HEK293 (cell line): Measurements from ENCODE around the gene TIMM44.

Experiments
- CTCF ChIA-PET: fragments of 350-600 bp; formaldehyde crosslinking; extraction: SDS; loops from one replicate; lab custom pipeline; 2021; ENCODE audit warnings: antibody characterized with exemption; lab: Yijun Ruan, JAX
- POLR2A ChIA-PET: fragments of 300-600 bp; formaldehyde crosslinking; extraction: SDS; loops from one replicate; lab custom pipeline; 2020; ENCODE audit warnings: antibody characterized with exemption, inconsistent platforms; lab: Yijun Ruan, JAX
- H3K27ac ChIP-seq: fragments of 200-500 bp; sonication (Bioruptor generic); 2 replicates; pipeline ENCODE4 v1.5.1; 2014; ENCODE audit warnings: low read depth, low read length, control low read depth, inconsistent platforms; ENCODE audit errors: extremely low read depth
- H3K36me3 ChIP-seq, 2 experiments: fragments of 200-500 bp in 1 of 2; sonication (Bioruptor generic) in 1 of 2; 1 replicate in 1 of 2; 2 replicates in 1 of 2; pipeline ENCODE4 v1.5.1; 2014 to 2017; ENCODE audit warnings: inconsistent platforms in 2 of 2, low read length in 2 of 2; ENCODE audit not compliant: control insufficient read depth in 2 of 2, insufficient read depth in 1 of 2
- H3K4me1 ChIP-seq: fragments of 200-500 bp; sonication (Bioruptor generic); 2 replicates; pipeline ENCODE4 v1.5.1; 2014; ENCODE audit warnings: mild to moderate bottlenecking, low read length, inconsistent platforms; ENCODE audit not compliant: control insufficient read depth, insufficient read depth
- H3K4me3 ChIP-seq: 2 replicates; pipeline ENCODE4 v1.5.1; 2011; ENCODE audit warnings: low read depth, mild to moderate bottlenecking, control low read depth, low read length, moderate library complexity
- H3K9me3 ChIP-seq: fragments of 200-500 bp; sonication (Bioruptor generic); 2 replicates; pipeline ENCODE4 v1.5.1; 2014; ENCODE audit warnings: low read depth, low read length, inconsistent platforms; ENCODE audit not compliant: control insufficient read depth, insufficient read depth
- EGR2 ChIP-seq: fragments of 450-650 bp; formaldehyde crosslinking; IDR thresholded peaks from 2 replicates; pipeline ENCODE4 v1.5.1; 2016; ENCODE audit warnings: low read depth, missing biosample characterization, missing genetic modification characterization
- PRDM1 ChIP-seq: fragments of 450-650 bp; formaldehyde crosslinking; IDR thresholded peaks from 2 replicates; pipeline ENCODE4; 2016; ENCODE audit warnings: missing biosample characterization, missing genetic modification characterization
- TCF7L2 ChIP-seq: IDR thresholded peaks from 2 replicates; pipeline ENCODE4 v1.6.1; 2011; ENCODE audit warnings: low read depth, mild to moderate bottlenecking, inconsistent platforms, low read length, moderate library complexity, borderline replicate concordance
- ZBTB48 ChIP-seq: fragments of 450-650 bp; formaldehyde crosslinking; IDR thresholded peaks from 2 replicates; pipeline ENCODE4 v1.5.1; 2016; ENCODE audit warnings: missing biosample characterization, missing genetic modification characterization
- ZIC2 ChIP-seq: fragments of 450-650 bp; formaldehyde crosslinking; IDR thresholded peaks from 2 replicates; pipeline ENCODE4 v1.5.1; 2016; ENCODE audit warnings: missing biosample characterization, missing genetic modification characterization
- ZNF16 ChIP-seq: fragments of 450-650 bp; formaldehyde crosslinking; IDR thresholded peaks from 2 replicates; pipeline ENCODE4 v1.5.1; 2016; ENCODE audit warnings: low read depth, missing biosample characterization, missing genetic modification characterization
- ZNF169 ChIP-seq: fragments of 450-650 bp; formaldehyde crosslinking; IDR thresholded peaks from 2 replicates; pipeline ENCODE4 v1.5.1; 2016; ENCODE audit warnings: missing biosample characterization, missing genetic modification characterization
- ZNF174 ChIP-seq: fragments of 450-650 bp; formaldehyde crosslinking; IDR thresholded peaks from 2 replicates; pipeline ENCODE4 v1.5.0; 2017; ENCODE audit warnings: missing biosample characterization, mild to moderate bottlenecking, missing genetic modification characterization
- ZNF184 ChIP-seq: fragments of 450-650 bp; IDR thresholded peaks from 2 replicates; pipeline ENCODE4 v1.5.1; 2018; ENCODE audit warnings: missing biosample characterization, mild to moderate bottlenecking, missing genetic modification characterization
- ZNF274 ChIP-seq, 2 experiments: fragments of 200-500 bp in 1 of 2; fragments of 450-650 bp in 1 of 2; sonication (Bioruptor generic) in 1 of 2; formaldehyde crosslinking in 1 of 2; IDR thresholded peaks; 2 replicates each; pipeline versions ENCODE4 v1.5.1 to v1.6.1; 2014 to 2016; ENCODE audit warnings: borderline replicate concordance in 1 of 2, inconsistent platforms in 1 of 2, low read length in 1 of 2, missing biosample characterization in 1 of 2, missing genetic modification characterization in 1 of 2
- ZNF292 ChIP-seq: fragments of 450-650 bp; formaldehyde crosslinking; IDR thresholded peaks from 2 replicates; pipeline ENCODE4 v1.5.1; 2016; ENCODE audit warnings: low read depth, missing biosample characterization, missing genetic modification characterization, borderline replicate concordance
- ZNF473 ChIP-seq: fragments of 450-650 bp; formaldehyde crosslinking; IDR thresholded peaks from 2 replicates; pipeline ENCODE4 v1.5.1; 2017; ENCODE audit warnings: missing biosample characterization, missing genetic modification characterization
- ZNF501 ChIP-seq: fragments of 450-650 bp; formaldehyde crosslinking; IDR thresholded peaks from 2 replicates; pipeline ENCODE4 v1.5.1; 2016; ENCODE audit warnings: missing biosample characterization, missing genetic modification characterization
- ZNF510 ChIP-seq: fragments of 450-650 bp; formaldehyde crosslinking; IDR thresholded peaks from 2 replicates; pipeline ENCODE4 v1.5.1; 2018; ENCODE audit warnings: mild to moderate bottlenecking, missing genetic modification characterization, missing biosample characterization; ENCODE audit not compliant: insufficient replicate concordance
- ZNF529 ChIP-seq: fragments of 450-650 bp; formaldehyde crosslinking; IDR thresholded peaks from 2 replicates; pipeline ENCODE4 v1.5.1; 2017; ENCODE audit warnings: missing genetic modification characterization, missing biosample characterization; ENCODE audit not compliant: insufficient replicate concordance
- ZNF600 ChIP-seq: fragments of 450-650 bp; formaldehyde crosslinking; IDR thresholded peaks from 2 replicates; pipeline ENCODE4 v1.5.1; 2016; ENCODE audit warnings: missing biosample characterization, missing genetic modification characterization
- TF ChIP-seq, protein P1 (sequence below): fragments of 450-650 bp; formaldehyde crosslinking; IDR thresholded peaks from 2 replicates; pipeline ENCODE4 v1.5.1; 2016; ENCODE audit warnings: missing biosample characterization, missing genetic modification characterization
- TF ChIP-seq, protein P2 (sequence below): fragments of 450-650 bp; formaldehyde crosslinking; IDR thresholded peaks from 2 replicates; pipeline ENCODE4 v1.5.1; 2016; ENCODE audit warnings: missing biosample characterization, missing genetic modification characterization, borderline replicate concordance
- TF ChIP-seq, protein P3 (sequence below): fragments of 450-650 bp; formaldehyde crosslinking; IDR thresholded peaks from 2 replicates; pipeline ENCODE4 v1.5.1; 2016; ENCODE audit warnings: missing biosample characterization, missing genetic modification characterization

The TIMM44 gene

DNA sequence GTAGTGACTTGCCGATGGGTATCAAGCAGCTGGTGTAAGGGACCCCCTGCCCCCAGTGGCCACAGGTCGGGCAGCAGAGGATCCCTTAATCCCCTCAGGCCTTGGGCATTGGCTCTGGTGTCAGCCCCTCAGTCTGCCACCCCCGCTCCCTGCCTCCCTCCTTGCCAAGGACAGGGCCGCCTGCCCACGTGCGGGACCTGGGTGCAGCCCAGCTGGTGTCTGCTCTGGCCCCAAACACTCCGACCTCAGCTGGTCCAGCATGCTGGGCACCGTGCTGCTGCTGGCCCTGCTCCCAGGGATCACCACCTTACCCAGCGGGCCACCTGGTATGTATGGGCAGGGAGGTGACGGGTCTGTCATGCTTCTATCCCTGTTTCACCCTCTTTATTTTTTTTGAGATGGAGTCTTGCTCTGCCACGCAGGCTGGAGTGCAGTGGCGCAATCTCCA, 28.8 kb downstream of the TIMM44 start, which contains the start of gene TGFBR3L:
Gene TGFBR3L, plus strand, starts transcription at position 233 of the 448 bp plus-strand sequence.
- ChIA-PET CTCF (interaction anchor here (0.7 kb wide), 2 partner anchors 62 to 163 kb away, joined by 3 read pairs; no protein-coding TSS in a partner anchor), POLR2A (interaction anchor here (0.5 to 1.8 kb wide), 3 partner anchors 11 to 24 kb away, joined by 3 to 12 read pairs (median 3); partner anchors contain the start of gene MAP2K7)
- Histone ChIP-seq H3K4me3 (no peak within 1 kb of the TSS), H3K36me3 (peaks cover 0 to 27% of the 10 kb centered on the region in 2 experiments; a peak in 2 of 3 replicates), H3K4me1 (no peaks in the 10 kb centered on the region; the same call in 1 of the 2 replicates)
- TF ChIP-seq ZNF600 (peak; percentile 97), ZBTB48 (peak; percentile 85), ZNF16 (no peak), ZIC2 (tag by site-specific recombination) (peak; percentile 14; the same call in 1 of the 2 replicates)
- TF ChIP-seq, protein P1, sequence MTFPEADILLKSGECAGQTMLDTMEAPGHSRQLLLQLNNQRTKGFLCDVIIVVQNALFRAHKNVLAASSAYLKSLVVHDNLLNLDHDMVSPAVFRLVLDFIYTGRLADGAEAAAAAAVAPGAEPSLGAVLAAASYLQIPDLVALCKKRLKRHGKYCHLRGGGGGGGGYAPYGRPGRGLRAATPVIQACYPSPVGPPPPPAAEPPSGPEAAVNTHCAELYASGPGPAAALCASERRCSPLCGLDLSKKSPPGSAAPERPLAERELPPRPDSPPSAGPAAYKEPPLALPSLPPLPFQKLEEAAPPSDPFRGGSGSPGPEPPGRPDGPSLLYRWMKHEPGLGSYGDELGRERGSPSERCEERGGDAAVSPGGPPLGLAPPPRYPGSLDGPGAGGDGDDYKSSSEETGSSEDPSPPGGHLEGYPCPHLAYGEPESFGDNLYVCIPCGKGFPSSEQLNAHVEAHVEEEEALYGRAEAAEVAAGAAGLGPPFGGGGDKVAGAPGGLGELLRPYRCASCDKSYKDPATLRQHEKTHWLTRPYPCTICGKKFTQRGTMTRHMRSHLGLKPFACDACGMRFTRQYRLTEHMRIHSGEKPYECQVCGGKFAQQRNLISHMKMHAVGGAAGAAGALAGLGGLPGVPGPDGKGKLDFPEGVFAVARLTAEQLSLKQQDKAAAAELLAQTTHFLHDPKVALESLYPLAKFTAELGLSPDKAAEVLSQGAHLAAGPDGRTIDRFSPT = peak; percentile 82
- TF ChIP-seq, all 188 proteins: peak for 4
- no peaks in the 10 kb centered on the region for H3K9me3 ChIP-seq
- no peak within 1 kb of the TSS for H3K27ac ChIP-seq

DNA sequence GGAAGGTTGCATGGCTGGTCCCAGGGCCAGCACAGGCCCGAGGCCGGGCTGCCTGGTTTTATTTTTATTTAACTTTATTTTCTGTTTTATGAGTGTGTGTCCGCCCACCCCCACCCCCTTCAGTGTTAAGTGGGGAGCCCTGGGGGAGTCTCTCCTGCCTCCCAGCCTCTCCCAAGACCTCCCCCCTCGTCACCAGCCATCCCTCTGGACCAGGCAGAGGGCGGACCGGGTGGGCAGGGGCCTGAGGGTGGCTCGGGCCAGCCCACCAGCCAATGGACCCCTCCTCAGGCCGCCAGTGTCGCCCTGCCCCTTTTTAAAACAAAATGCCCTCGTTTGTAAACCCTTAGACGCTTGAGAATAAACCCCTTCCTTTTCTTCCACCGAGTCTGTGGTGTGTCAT, 29.4 kb downstream of the TIMM44 start:
- TF ChIP-seq ZNF174 (tag by site-specific recombination) = no peak
- TF ChIP-seq ZNF292 (tag by site-specific recombination) = no peak
- POLR2A ChIA-PET = interaction anchor here (0.8 kb wide), 1 partner anchor 11 kb away, joined by 3 read pairs; the partner anchor contains the start of gene MAP2K7
- CTCF ChIA-PET = no interaction called here
- Histone ChIP-seq H3K9me3 (no peaks in the 10 kb centered on the region), H3K4me1 (no peaks in the 10 kb centered on the region; the same call in 1 of the 2 replicates), H3K36me3 (peaks cover 0 to 31% of the 10 kb centered on the region in 2 experiments; a peak in 2 of 3 replicates), H3K27ac (no peak overlapping the region), H3K4me3 (no peak overlapping the region)

DNA sequence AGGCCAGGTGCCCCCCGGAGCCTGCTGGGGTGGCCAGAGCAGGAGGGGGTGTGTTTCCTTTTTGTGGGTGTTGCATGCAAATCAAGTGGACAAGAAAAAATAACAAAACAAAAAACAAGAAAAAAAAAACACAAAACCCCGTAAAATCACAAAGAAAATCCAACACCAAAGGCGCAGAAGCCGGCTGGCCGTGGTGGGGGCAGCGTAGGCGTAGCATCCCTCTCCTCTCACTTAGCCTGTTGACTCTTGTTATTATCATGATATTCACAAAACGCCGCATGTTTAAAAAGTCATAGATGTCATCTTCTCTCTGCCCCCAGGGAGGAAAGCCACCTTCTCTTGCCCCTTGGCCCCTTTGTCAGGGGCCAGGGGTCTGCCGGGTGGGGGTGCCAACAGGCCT, 29.8 kb downstream of the TIMM44 start:
- Histone ChIP-seq H3K9me3 (no peaks in the 10 kb centered on the region), H3K36me3 (peaks cover 0 to 32% of the 10 kb centered on the region in 2 experiments; a peak in 2 of 3 replicates), H3K4me3 (no peak overlapping the region), H3K27ac (no peak overlapping the region), H3K4me1 (no peaks in the 10 kb centered on the region; the same call in 1 of the 2 replicates)
- ChIA-PET POLR2A (no interaction called here), CTCF (interaction anchor here (0.9 kb wide), 1 partner anchor 61 kb away, joined by 4 read pairs; no protein-coding TSS in a partner anchor)
- TF ChIP-seq ZNF169 (no peak), ZNF274 (IDR thresholded peaks at IDR 0.05; ENCODE audit: low read length) (no peak), ZNF274 (tag by site-specific recombination; IDR thresholded peaks at IDR 0.05; ENCODE audit: borderline replicate concordance) (no peak), ZNF473 (tag by site-specific recombination) (no peak), ZNF184 (no peak), ZNF529 (no peak), PRDM1 (no peak), ZNF501 (tag by site-specific recombination) (no peak), EGR2 (tag by site-specific recombination) (no peak), TCF7L2 (no peak), ZNF510 (no peak)
- TF ChIP-seq, protein P2, sequence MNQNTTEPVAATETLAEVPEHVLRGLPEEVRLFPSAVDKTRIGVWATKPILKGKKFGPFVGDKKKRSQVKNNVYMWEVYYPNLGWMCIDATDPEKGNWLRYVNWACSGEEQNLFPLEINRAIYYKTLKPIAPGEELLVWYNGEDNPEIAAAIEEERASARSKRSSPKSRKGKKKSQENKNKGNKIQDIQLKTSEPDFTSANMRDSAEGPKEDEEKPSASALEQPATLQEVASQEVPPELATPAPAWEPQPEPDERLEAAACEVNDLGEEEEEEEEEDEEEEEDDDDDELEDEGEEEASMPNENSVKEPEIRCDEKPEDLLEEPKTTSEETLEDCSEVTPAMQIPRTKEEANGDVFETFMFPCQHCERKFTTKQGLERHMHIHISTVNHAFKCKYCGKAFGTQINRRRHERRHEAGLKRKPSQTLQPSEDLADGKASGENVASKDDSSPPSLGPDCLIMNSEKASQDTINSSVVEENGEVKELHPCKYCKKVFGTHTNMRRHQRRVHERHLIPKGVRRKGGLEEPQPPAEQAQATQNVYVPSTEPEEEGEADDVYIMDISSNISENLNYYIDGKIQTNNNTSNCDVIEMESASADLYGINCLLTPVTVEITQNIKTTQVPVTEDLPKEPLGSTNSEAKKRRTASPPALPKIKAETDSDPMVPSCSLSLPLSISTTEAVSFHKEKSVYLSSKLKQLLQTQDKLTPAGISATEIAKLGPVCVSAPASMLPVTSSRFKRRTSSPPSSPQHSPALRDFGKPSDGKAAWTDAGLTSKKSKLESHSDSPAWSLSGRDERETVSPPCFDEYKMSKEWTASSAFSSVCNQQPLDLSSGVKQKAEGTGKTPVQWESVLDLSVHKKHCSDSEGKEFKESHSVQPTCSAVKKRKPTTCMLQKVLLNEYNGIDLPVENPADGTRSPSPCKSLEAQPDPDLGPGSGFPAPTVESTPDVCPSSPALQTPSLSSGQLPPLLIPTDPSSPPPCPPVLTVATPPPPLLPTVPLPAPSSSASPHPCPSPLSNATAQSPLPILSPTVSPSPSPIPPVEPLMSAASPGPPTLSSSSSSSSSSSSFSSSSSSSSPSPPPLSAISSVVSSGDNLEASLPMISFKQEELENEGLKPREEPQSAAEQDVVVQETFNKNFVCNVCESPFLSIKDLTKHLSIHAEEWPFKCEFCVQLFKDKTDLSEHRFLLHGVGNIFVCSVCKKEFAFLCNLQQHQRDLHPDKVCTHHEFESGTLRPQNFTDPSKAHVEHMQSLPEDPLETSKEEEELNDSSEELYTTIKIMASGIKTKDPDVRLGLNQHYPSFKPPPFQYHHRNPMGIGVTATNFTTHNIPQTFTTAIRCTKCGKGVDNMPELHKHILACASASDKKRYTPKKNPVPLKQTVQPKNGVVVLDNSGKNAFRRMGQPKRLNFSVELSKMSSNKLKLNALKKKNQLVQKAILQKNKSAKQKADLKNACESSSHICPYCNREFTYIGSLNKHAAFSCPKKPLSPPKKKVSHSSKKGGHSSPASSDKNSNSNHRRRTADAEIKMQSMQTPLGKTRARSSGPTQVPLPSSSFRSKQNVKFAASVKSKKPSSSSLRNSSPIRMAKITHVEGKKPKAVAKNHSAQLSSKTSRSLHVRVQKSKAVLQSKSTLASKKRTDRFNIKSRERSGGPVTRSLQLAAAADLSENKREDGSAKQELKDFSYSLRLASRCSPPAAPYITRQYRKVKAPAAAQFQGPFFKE (tag by site-specific recombination) = no peak
- TF ChIP-seq, protein P3, sequence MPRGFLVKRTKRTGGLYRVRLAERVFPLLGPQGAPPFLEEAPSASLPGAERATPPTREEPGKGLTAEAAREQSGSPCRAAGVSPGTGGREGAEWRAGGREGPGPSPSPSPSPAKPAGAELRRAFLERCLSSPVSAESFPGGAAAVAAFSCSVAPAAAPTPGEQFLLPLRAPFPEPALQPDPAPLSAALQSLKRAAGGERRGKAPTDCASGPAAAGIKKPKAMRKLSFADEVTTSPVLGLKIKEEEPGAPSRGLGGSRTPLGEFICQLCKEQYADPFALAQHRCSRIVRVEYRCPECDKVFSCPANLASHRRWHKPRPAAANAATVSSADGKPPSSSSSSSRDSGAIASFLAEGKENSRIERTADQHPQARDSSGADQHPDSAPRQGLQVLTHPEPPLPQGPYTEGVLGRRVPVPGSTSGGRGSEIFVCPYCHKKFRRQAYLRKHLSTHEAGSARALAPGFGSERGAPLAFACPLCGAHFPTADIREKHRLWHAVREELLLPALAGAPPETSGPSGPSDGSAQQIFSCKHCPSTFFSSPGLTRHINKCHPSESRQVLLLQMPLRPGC (tag by site-specific recombination) = no peak
